Epithelial cell of proximal tubule (primary cell): ENCODE results near the gene ARHGEF9. TPM values are rescaled to one million over a fixed set of nuclear protein-coding genes. Genes with fewer than 3 reads are reported as not detected.
A peak's percentile ranks its signal among the peaks of the same experiment; 100 is the strongest.

Experiments
- DNase-seq: peaks from one replicate; pipeline ENCODE4 v3.0.0-alpha.2; 2011; ENCODE audit warnings: low read depth
- H3K4me3 ChIP-seq: 2 replicates; pipeline ENCODE4 v1.5.1; 2011; ENCODE audit warnings: low read depth, mild to moderate bottlenecking, low read length
- CTCF ChIP-seq: conservative IDR thresholded peaks from 2 replicates; pipeline ENCODE4 v1.5.1; 2012; ENCODE audit warnings: low read depth, mild to moderate bottlenecking, low read length
- total RNA-seq: library from RNA; depleted of rRNA; stranded (reverse); fragments of >200 nt; gene quantifications from 2 replicates; pipeline ENCODE4 v1.2.3, GENCODE V29; 2015

The ARHGEF9 gene
- total RNA-seq, 1 donor from 2014 or later = 13.4 TPM

- no peak overlapping the region for H3K4me3 ChIP-seq
- TF ChIP-seq CTCF = no peak
- no peak for DNase-seq
Observed at GRCh38 chrX:63758011-63758410, 27.0 kb downstream of the ARHGEF9 start.

GRCh38 chrX:63755892-63756291 is 29.1 kb downstream of the ARHGEF9 start:
- H3K4me3 ChIP-seq = peak overlapping the region; percentile 76

GRCh38 chrX:63754860-63755579 is 30.0 kb downstream of the ARHGEF9 start:
- H3K4me3 ChIP-seq = peak overlapping the region; percentile 76
- DNase-seq = peak; percentile 44
- TF ChIP-seq CTCF = no peak

More at GRCh38 chrX:63755892-63756291, 29.1 kb downstream of the ARHGEF9 start:
- DNase-seq = no peak
- TF ChIP-seq CTCF = no peak

- DNase-seq = no peak
- no peak for TF ChIP-seq CTCF
- peak overlapping the region; percentile 76 for H3K4me3 ChIP-seq
Observed at GRCh38 chrX:63754136-63754859, 30.7 kb downstream of the ARHGEF9 start.

GRCh38 chrX:63751481-63751880 is 33.5 kb downstream of the ARHGEF9 start:
- H3K4me3 ChIP-seq = no peak overlapping the region
- no peak for TF ChIP-seq CTCF
- DNase-seq = no peak

GRCh38 chrX:63750811-63751210 is 34.2 kb downstream of the ARHGEF9 start:
- H3K4me3 ChIP-seq = no peak overlapping the region
- TF ChIP-seq CTCF = no peak
- DNase-seq = no peak
